GM12872 (cell line): ENCODE results near the gene PINK1.

Source experiments
- CTCF ChIP-seq: IDR thresholded peaks from 3 replicates; pipeline ENCODE4 v1.5.1; 2011; ENCODE audit warnings: low read depth, mild to moderate bottlenecking, low read length, moderate library complexity; ENCODE audit not compliant: insufficient read depth

Gene PINK1

GRCh38 chr1:20691872-20692271 is 58.6 kb downstream of the PINK1 start:
- TF ChIP-seq CTCF, result no peak

- TF ChIP-seq CTCF, result no peak
Measured at GRCh38 chr1:20693623-20694022, 60.4 kb downstream of the PINK1 start.

GRCh38 chr1:20695515-20695914 is 62.3 kb downstream of the PINK1 start:
- no peak for TF ChIP-seq CTCF

- peak; percentile 96 for TF ChIP-seq CTCF
Measured at GRCh38 chr1:20696397-20697333, 63.4 kb downstream of the PINK1 start.

- no peak for TF ChIP-seq CTCF
Measured at GRCh38 chr1:20697563-20697962, 64.3 kb downstream of the PINK1 start.

GRCh38 chr1:20698195-20698910 is 65.1 kb downstream of the PINK1 start:
- TF ChIP-seq CTCF, result no peak

GRCh38 chr1:20699558-20699957 is 66.3 kb downstream of the PINK1 start:
- no peak for TF ChIP-seq CTCF
